ENCODE measurements around the gene ARHGAP12. TPM values are rescaled to one million over a fixed set of nuclear protein-coding genes. Genes with fewer than 3 reads are reported as not detected.

ARHGAP12 gene

GRCh38 chr10:31756101-31756728, 172.4 kb downstream of the ARHGAP12 start:
- H2BK5ac ChIP-seq (ENCODE audit: low read length) = no peak overlapping the region
- peak; percentile 30 for DNase-seq
- peaks cover 10% of the 10 kb centered on the region for H3K4me1 ChIP-seq (ENCODE audit: control insufficient read depth, low read depth, low read length)
- no CpG with 5 or more reads among the region's 10 CpGs for WGBS (ENCODE audit: extremely low coverage, insufficient coverage, low lambda C conversion rate)
- H3K18ac ChIP-seq (ENCODE audit: low read length) = no peak overlapping the region
- peak overlapping the region; percentile 17 for H3K56ac ChIP-seq (ENCODE audit: low read length)
- no peak overlapping the region for H3K23ac ChIP-seq (ENCODE audit: low read length)
- H3K4me2 ChIP-seq (ENCODE audit: low read length) = no peak overlapping the region
- no peaks in the 10 kb centered on the region for H3K36me3 ChIP-seq (ENCODE audit: control insufficient read depth, insufficient read depth, low read length)
- H2AK5ac ChIP-seq (ENCODE audit: low read length) = no peak overlapping the region
- no peak overlapping the region for H2BK15ac ChIP-seq (replicated peaks; ENCODE audit: low read depth)
- peak overlapping the region; percentile 8 for H3K4ac ChIP-seq (ENCODE audit: low read depth, low read length)
- H4K8ac ChIP-seq (ENCODE audit: low read depth, low read length) = no peak overlapping the region
- no peak overlapping the region for H2BK120ac ChIP-seq (ENCODE audit: low read depth, low read length)
- no peak overlapping the region for H3K9ac ChIP-seq (ENCODE audit: low read length)
- no peak overlapping the region for H4K5ac ChIP-seq (ENCODE audit: low read length)
- H3K27ac ChIP-seq (ENCODE audit: low read depth, low read length) = no peak overlapping the region
- H3K79me1 ChIP-seq (ENCODE audit: low read length) = no peaks in the 10 kb centered on the region
- no peaks in the 10 kb centered on the region for H3K79me2 ChIP-seq (ENCODE audit: control insufficient read depth, insufficient read depth, low read length)
- H3K4me3 ChIP-seq (ENCODE audit: low read length) = no peak overlapping the region
- no peaks in the 10 kb centered on the region for H3K27me3 ChIP-seq (ENCODE audit: insufficient read depth, low read length, poor library complexity)

Small RNA genes within 50 kb of the gene (small RNA-seq; reads per million reads assigned to genes)
- not detected for gene RF00019 (ENCODE audit: insufficient read depth)

Data from mesendoderm (in vitro differentiated cells).